Activated naive CD4-positive, alpha-beta T cell treated with anti-CD3 and anti-CD28 coated beads, Interleukin-2, amount 50 U/mL, for 16 hours (primary cell): ENCODE data around the gene NOS1AP.
"Not testable (repeated sequence)": the region's sequence is repeated elsewhere in the genome, so short reads cannot be mapped to it uniquely, and the experiment has no call there.

Experiments used
- DNase-seq: peaks from one replicate; pipeline ENCODE4 v3.0.0-alpha.2; 2020

NOS1AP gene

DNA sequence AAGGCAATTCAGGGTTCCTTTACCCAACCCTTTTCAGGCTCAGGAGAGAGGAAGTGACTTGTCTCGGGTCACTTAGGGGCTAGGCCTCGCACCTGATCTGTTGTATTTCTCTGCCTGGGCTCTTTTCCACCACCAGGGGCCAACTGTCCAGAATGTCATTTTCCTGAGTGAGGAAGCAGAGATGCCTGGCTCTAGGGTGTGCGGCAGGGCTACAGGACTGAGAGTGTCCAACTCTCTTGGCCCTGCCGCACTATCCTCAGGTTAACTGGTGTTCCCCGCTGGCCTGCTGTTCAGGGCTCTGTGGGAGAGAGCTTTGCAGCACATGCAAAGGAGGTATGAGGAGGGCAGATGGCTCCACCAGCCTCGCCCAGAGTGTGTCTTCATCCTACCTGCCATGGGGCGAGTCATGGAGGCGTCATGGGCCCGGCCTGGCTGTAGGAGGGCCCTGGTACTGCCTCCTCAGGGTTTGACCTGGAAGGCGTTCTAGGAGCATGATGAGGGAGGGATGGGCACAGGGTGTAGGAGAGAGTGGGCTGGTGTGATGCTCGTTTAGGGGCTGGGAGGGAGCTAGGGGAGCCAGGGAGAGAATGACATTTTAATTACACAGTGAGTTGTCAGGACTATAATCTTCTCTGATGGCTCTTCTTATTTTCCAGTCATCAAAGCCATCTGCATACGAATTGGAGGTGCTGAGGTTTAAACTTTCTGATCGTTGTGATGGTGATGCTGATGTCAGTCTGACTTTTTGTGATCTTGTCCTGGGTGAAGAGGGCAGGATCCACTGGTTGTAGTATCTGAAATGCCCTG, 128.3 kb downstream of the NOS1AP start:
- no peak for DNase-seq

GRCh38 chr1:162200096-162200847, 130.8 kb downstream of the NOS1AP start:
- DNase-seq, result no peak

DNA sequence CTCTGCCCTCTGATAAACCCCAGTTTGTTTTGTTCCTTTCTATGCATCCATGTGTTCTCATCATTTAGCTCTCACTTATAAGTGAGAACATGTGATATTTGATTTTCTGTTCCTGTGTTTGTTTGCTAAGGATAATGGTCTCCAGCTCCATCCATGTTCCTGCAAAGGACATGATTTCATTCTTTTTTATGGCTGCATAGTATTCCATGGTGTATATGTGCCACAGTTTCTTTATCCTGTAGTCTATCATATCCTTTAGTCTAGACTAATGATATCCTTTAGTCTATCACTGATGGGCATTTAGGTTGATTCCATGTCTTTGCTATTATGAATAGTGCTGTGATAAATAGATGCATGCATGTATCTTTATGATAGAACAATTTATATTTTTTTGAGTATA, 131.6 kb downstream of the NOS1AP start:
- DNase-seq, result not testable (repeated sequence)

GRCh38 chr1:162204129-162204822, 134.8 kb downstream of the NOS1AP start:
- no peak for DNase-seq

- DNase-seq, result no peak
Observed at GRCh38 chr1:162204823-162205155, 135.3 kb downstream of the NOS1AP start.

GRCh38 chr1:162206300-162206699, 136.8 kb downstream of the NOS1AP start:
- DNase-seq, result no peak

DNA sequence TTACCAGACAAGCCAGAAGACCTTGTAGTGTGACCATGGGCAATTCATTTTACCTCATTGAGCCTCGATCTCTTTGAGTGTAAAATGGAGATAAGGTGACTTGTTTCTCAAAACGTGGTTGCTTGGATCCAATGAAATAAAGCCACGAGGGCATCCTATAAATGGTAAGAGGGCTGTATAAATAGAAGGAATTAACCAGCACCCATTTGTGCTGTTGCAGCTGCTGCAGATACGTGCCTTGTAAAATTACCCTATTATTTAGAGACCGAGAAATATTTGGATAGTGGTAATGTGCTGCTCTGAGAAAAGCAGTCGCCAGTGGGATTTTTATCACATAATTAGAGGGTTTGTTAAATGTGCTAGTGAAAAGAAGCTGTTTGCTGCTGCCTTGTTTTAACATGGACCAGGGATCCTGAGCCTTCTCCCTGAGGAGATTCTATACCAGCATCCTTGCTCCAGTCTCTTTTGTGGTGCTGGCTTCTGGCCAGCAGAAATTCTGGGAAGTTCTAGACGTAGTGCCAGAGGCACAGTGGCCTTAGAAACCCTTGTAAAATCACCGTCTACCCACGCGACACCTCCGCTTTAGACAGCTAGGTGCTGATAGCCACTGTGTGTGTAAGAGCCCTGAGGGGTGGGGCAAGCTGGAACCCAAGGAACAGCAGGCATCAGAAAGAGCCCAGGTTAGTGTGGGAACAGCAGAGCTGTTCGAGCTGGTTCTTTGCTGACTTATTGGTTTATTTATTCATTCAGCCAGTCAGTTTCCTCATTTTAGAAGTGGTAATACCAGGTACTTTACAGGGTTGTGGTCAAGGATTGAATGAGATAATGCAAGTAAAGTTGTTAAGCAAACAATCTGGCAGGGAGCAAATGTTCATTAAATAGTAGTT, 137.5 kb downstream of the NOS1AP start:
- DNase-seq, result no peak

DNA sequence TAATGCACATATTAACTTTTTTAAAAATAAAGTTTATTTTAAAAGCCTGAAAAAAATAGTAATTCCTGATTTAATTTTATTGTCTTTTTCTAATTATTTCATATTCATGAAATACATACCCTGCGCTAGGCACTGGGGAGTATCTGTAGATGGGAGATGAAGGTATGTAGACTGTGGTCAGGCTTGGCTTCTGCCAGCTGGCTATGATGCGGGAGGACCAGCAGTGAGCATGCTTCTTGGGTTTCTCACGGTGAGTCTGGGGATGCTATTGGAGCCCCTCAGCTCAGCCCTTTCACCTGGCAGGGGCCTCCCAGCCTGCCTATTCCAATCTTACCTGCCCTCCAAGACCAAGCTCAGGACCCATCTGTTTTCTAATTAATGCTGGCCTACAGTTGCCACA, 138.4 kb downstream of the NOS1AP start:
- no peak for DNase-seq

- DNase-seq, result no peak
Observed at GRCh38 chr1:162210196-162210595, 140.7 kb downstream of the NOS1AP start.

DNA sequence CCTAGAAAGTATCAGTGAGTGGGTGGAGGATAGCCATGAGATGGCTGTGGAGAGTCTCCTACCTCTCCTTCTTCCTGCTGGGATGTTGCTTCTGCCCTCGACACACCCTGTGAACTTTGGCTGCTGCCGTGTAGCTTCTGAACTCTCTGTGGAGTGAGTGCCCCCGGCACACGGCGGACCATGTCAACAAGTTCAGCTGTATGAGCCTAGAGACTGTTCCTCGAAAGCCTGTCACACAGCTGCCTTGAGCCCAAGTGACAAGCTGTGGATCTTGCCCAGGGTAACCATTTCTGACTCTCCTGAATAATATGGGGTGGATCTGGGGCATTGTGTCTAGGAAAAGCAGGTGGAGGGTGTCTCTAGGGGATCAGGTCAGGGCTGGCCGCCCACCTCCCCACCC, 143.2 kb downstream of the NOS1AP start:
- no peak for DNase-seq

- no peak for DNase-seq
Observed at GRCh38 chr1:162213281-162213912, 143.9 kb downstream of the NOS1AP start.

GRCh38 chr1:162214202-162214601, 144.7 kb downstream of the NOS1AP start:
- DNase-seq, result no peak

DNA sequence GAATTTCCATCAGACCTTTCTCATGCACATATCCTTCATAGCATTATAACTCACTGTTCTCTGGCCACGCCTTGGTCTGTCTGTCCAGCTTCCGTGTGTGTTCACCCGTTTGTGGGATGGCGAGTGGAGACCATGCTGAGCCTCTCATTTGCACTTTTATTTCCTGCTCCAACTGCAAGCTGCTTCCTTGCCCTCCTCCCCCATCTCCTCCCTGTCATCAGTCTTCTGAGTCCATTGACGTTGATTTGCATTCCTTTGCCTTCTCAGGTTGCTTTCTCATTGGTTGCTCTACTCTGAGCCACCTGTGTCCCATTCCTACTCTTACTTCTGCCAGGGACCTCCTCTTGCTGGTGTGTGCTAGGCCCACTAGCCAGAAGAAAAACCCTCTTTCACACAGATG, 146.4 kb downstream of the NOS1AP start:
- no peak for DNase-seq

DNA sequence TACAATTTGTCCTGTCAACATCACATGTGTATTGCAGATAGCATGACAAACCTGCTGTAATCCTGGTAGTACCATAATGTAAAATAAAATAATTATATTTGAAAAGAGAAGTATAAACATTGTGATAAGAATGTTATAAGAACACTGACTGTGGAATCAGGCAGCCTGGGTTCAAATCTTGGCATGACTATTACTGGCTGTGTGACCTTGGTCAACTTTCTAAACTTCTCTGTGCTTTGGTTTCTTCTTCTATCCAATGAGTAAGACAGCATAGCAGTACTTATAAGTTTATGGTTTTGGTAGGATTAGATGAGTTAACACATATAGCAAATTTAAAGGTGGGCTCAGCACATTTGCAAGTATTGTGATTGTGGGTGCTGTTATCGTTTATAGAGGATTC, 147.1 kb downstream of the NOS1AP start:
- DNase-seq, result no peak

- DNase-seq, result no peak
Observed at GRCh38 chr1:162217706-162218105, 148.2 kb downstream of the NOS1AP start.

DNA sequence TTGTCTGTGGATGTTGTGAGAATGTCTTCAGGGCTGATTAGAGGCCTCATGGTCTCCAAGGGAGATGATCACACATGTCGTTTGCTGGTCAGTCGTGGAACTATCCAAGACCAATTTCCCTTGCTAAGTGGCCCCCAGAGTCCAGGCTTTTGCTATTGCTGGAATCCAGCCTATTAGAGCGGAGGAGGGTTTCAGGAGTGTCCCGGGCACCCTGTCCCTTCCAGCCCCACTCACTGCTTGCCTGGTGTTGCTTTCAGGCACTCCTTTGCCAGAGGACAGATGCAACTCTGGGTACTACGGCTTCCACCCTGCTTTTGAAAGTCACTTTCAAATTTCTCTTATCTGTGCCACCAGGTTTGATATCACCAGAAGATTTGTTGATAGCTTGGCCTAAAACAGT, 149.1 kb downstream of the NOS1AP start:
- DNase-seq, result no peak

- no peak for DNase-seq
Observed at GRCh38 chr1:162218975-162219374, 149.5 kb downstream of the NOS1AP start.

DNA sequence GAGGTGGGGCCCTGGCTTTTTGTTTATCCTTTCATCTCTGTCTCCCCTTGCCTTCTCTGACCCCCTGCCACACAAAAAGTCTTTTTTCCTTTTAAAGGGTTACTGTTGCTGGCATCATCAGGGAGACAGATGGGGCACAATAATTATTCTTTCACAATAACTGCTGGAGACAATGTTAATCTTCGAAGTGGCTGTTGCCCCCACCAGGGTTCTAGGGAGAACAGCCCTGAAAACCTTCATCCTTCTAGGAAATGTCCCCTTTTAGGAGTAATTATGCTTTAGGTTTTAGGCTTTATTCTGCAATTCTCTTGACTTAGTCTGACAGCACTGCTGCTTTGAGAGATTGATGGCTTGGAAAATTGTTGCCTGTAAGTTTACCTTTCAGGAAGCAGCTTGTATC, 150.0 kb downstream of the NOS1AP start:
- DNase-seq, result no peak

- no peak for DNase-seq
Observed at GRCh38 chr1:162220009-162220539, 150.6 kb downstream of the NOS1AP start.

- DNase-seq, result no peak
Observed at GRCh38 chr1:162222014-162222413, 152.5 kb downstream of the NOS1AP start.

GRCh38 chr1:162222730-162223129, 153.2 kb downstream of the NOS1AP start:
- no peak for DNase-seq

DNA sequence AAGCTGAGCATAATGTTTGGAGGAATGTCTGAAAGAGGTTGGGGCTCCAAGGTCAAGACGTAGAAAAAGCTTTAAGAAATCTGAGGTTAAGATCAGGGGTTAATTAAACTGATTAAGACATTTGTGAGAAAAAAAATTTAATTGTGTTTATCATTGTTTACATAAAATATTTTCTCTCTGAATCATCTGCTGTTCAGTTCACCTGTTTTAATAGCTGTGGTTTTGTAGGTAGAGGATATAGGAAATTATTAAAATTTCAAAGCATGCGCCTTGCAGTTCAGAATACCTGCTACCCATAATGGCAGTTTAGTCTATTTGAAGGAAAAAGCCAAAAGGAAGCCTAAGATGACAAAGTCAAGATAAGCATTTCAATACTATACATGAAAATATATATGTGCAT, 154.0 kb downstream of the NOS1AP start:
- no peak for DNase-seq
